Left lung (tissue), 10 donors: Measurements from ENCODE around the gene MRTFB. TPM values are rescaled to one million over a fixed set of nuclear protein-coding genes. Genes with fewer than 3 reads are reported as not detected.
A peak's percentile ranks its signal among the peaks of the same experiment; 100 is the strongest.

Experiments used
- ATAC-seq: fragments of 200-7000 bp; cut with Tn5 transposase; one replicate; pipeline ENCODE4 v1.9.1; 2020; ENCODE audit warnings: moderate library complexity
- DNase-seq, 4 donors: peaks; one replicate each; pipeline ENCODE4 v3.0.0-alpha.2; 2013 to 2020
- H3K27ac ChIP-seq, 2 donors: fragments of 200-600 bp; sonication (generic) in 1 of 2; one replicate each; pipeline versions ENCODE4 v1.5.0 to v1.8.0; 2020 to 2021
- H3K27me3 ChIP-seq, 2 donors: fragments of 200-600 bp; sonication (generic) in 1 of 2; one replicate each; pipeline versions ENCODE4 v1.5.0 to v1.8.0; 2020 to 2021
- H3K36me3 ChIP-seq, 2 donors: fragments of 200-600 bp; sonication (generic) in 1 of 2; one replicate each; pipeline versions ENCODE4 v1.5.0 to v1.8.0; 2020 to 2021
- H3K4me1 ChIP-seq, 2 donors: fragments of 200-600 bp; one replicate each; pipeline ENCODE4 v1.8.0; 2021
- H3K4me3 ChIP-seq, 2 donors: fragments of 200-600 bp; sonication (generic) in 1 of 2; one replicate each; pipeline versions ENCODE4 v1.5.0 to v1.8.0; 2020 to 2021; ENCODE audit warnings: mild to moderate bottlenecking in 1 of 2
- H3K9me3 ChIP-seq, 2 donors: fragments of 200-600 bp; sonication (generic) in 1 of 2; one replicate each; pipeline versions ENCODE4 v1.5.0 to v1.8.0; 2020 to 2021
- CTCF ChIP-seq, 2 donors: fragments of 200-600 bp; sonication (generic) in 1 of 2; IDR thresholded peaks; one replicate each; pipeline versions ENCODE4 v1.5.0 to v1.8.0; 2021; ENCODE audit warnings: antibody characterized with exemption in 2 of 2
- intact Hi-C, 2 donors: fragments of 100-400 bp; cut with DNase I; formaldehyde crosslinking; loops; one replicate each; pipeline versions ENCODE4 v1.11.2 to v1.14.2; 2022
- polyA plus RNA-seq, 6 donors: library from polyadenylated mRNA; unstranded; fragments of 120-200 nt; gene quantifications; one replicate each; pipeline ENCODE4 v1.2.1, GENCODE V29; 2013; ENCODE audit not compliant: insufficient read length in 6 of 6
- total RNA-seq, 2 donors: library from RNA; stranded (reverse); fragmentation: NEBNext Ultra II Directional; extraction: Animal tissue kit (Norgen Biotek cat#: 25700); gene quantifications; one replicate each; pipeline ENCODE4 v1.2.1, GENCODE V29; 2021
- donor health status: DM: no; HTN: yes; CAD: no.
- donor health status: DM: no; HTN: no; CAD: no.

Gene MRTFB
- total and polyA plus RNA-seq, 8 donors, result 34.4 to 48.9 (median 36.7) TPM

GRCh38 chr16:14072360-14072759 lies 1.2 kb downstream of the MRTFB start:
- DNase-seq (no peak), ATAC-seq (no peak)
- no peak for TF ChIP-seq CTCF (IDR thresholded peaks at IDR 0.05)
- peak overlapping the region; percentile 80 to 96 for H3K4me3 ChIP-seq
- no peaks in the 10 kb centered on the region for H3K9me3 ChIP-seq
- no peak overlapping the region for H3K27ac ChIP-seq
- intact Hi-C loops, result no loop called here
- no peaks in the 10 kb centered on the region for H3K36me3 ChIP-seq
- H3K4me1 ChIP-seq, result peaks cover 6 to 18% of the 10 kb centered on the region in 2 donors
- no peaks in the 10 kb centered on the region for H3K27me3 ChIP-seq

- no peak for DNase-seq
- no peaks in the 10 kb centered on the region for H3K9me3 ChIP-seq
- peaks cover 6 to 18% of the 10 kb centered on the region in 2 donors for H3K4me1 ChIP-seq
- peaks cover 0 to 1% of the 10 kb centered on the region in 2 donors for H3K36me3 ChIP-seq
- no peak overlapping the region for H3K27ac ChIP-seq
- TF ChIP-seq CTCF (IDR thresholded peaks at IDR 0.05), result no peak
- intact Hi-C loops, result no loop called here
- H3K27me3 ChIP-seq, result no peaks in the 10 kb centered on the region
- no peak for ATAC-seq
- H3K4me3 ChIP-seq, result no peak overlapping the region
Observed at GRCh38 chr16:14074544-14074943, 3.4 kb downstream of the MRTFB start.

- intact Hi-C loops, result no loop called here
- Histone ChIP-seq H3K36me3 (peaks cover 0 to 12% of the 10 kb centered on the region in 2 donors), H3K4me1 (peaks cover 6% of the 10 kb centered on the region in 2 donors), H3K4me3 (no peak overlapping the region), H3K27me3 (no peaks in the 10 kb centered on the region), H3K27ac (no peak overlapping the region), H3K9me3 (no peaks in the 10 kb centered on the region)
- ATAC-seq, result no peak
- no peak for DNase-seq
- no peak for TF ChIP-seq CTCF (IDR thresholded peaks at IDR 0.05)
Observed at GRCh38 chr16:14077918-14078317, 6.8 kb downstream of the MRTFB start.

GRCh38 chr16:14086477-14086876 lies 15.4 kb downstream of the MRTFB start:
- Histone ChIP-seq H3K4me1 (peaks cover 23 to 26% of the 10 kb centered on the region in 2 donors), H3K27me3 (no peaks in the 10 kb centered on the region), H3K9me3 (no peaks in the 10 kb centered on the region), H3K27ac (no peak overlapping the region), H3K4me3 (no peak overlapping the region), H3K36me3 (peaks cover 0 to 3% of the 10 kb centered on the region in 2 donors)
- DNase-seq (no peak), ATAC-seq (no peak)
- no peak for TF ChIP-seq CTCF (IDR thresholded peaks at IDR 0.05)
- intact Hi-C loops, result no loop called here

- H3K4me1 ChIP-seq, result peaks cover 23 to 26% of the 10 kb centered on the region in 2 donors
- intact Hi-C loops, result no loop called here
Observed at GRCh38 chr16:14087181-14087580, 16.1 kb downstream of the MRTFB start.

More at GRCh38 chr16:14087181-14087580, 16.1 kb downstream of the MRTFB start:
- no peak overlapping the region for H3K4me3 ChIP-seq
- no peak for DNase-seq
- no peaks in the 10 kb centered on the region for H3K9me3 ChIP-seq
- peak overlapping the region in 1 of 2 donors; percentile 35 for H3K27ac ChIP-seq
- no peaks in the 10 kb centered on the region for H3K36me3 ChIP-seq
- peak; percentile 28 for ATAC-seq
- no peaks in the 10 kb centered on the region for H3K27me3 ChIP-seq
- no peak for TF ChIP-seq CTCF (IDR thresholded peaks at IDR 0.05)
